ENCODE data around the gene GSDMA.
A peak's percentile ranks its signal among the peaks of the same experiment; 100 is the strongest.

GSDMA gene

DNA sequence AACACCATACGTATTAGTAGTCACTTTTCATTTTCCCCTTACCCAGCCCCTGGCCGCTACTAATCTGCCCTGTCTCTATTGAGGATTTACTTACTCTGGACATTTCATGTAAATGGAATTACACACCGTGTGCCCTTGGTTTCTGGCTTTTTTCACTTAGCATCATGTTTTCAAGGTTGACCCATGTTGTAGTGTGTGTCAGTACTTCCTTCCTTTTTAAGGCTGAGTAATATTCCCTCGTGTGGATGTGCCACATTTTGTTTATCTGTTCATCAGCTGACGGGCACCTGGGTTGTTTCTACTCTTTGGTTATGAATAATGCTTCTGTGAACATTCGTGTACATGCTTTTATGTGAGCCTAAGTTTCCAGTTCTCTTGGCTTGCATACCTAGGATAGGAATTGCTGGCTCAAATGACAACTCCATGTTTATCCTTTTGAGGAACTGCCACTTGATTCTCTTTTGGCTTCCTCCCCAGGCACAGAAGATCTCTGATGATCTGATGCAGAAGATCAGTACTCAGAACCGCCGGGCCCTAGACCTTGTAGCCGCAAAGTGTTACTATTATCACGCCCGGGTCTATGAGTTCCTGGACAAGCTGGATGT is 25.5 kb downstream of the GSDMA start:
- TF ChIP-seq, protein P1, sequence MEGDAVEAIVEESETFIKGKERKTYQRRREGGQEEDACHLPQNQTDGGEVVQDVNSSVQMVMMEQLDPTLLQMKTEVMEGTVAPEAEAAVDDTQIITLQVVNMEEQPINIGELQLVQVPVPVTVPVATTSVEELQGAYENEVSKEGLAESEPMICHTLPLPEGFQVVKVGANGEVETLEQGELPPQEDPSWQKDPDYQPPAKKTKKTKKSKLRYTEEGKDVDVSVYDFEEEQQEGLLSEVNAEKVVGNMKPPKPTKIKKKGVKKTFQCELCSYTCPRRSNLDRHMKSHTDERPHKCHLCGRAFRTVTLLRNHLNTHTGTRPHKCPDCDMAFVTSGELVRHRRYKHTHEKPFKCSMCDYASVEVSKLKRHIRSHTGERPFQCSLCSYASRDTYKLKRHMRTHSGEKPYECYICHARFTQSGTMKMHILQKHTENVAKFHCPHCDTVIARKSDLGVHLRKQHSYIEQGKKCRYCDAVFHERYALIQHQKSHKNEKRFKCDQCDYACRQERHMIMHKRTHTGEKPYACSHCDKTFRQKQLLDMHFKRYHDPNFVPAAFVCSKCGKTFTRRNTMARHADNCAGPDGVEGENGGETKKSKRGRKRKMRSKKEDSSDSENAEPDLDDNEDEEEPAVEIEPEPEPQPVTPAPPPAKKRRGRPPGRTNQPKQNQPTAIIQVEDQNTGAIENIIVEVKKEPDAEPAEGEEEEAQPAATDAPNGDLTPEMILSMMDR (IDR thresholded peaks at IDR 0.05; ENCODE audit: unreplicated experiment in 3 of 3) = no peak

DNA sequence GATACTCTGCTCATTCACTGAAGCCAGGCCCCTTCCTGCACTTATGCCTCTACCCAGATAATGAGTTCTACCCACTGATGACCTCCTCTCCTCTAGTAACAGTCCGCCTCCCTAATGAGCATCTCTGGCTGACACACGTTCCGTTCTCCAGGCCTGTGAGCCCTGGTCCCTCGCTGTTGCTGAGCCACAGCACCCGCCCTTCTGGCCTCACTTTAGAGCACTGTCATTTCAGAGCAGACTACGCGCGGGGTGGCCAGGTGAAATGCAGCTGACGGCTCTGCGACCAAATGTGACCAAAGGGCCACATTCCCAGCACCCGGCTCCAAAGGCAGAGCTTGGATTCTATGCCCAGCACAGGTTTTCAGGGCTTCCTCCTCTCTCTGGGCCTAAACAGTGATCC is 31.6 kb downstream of the GSDMA start:
- no peak overlapping the region for H3K4me3 Mint-ChIP-seq
- peaks cover 72% of the 10 kb centered on the region for H3K36me3 Mint-ChIP-seq (ENCODE audit: low read depth)
- H3K4me1 Mint-ChIP-seq = peaks cover 9% of the 10 kb centered on the region
- no peak overlapping the region for H3K27ac Mint-ChIP-seq
- TF ChIP-seq, protein P1 (IDR thresholded peaks at IDR 0.05; ENCODE audit: unreplicated experiment in 3 of 3) = no peak
- no peaks in the 10 kb centered on the region for H3K27me3 Mint-ChIP-seq (ENCODE audit: low read depth)
- no peaks in the 10 kb centered on the region for H3K9me3 Mint-ChIP-seq

More for the DNA sequence above, 25.5 kb downstream of the GSDMA start:
- H3K4me1 Mint-ChIP-seq = peaks cover 8% of the 10 kb centered on the region
- no peak overlapping the region for H3K4me3 Mint-ChIP-seq
- no peaks in the 10 kb centered on the region for H3K9me3 Mint-ChIP-seq
- H3K36me3 Mint-ChIP-seq (ENCODE audit: low read depth) = peaks cover 85% of the 10 kb centered on the region
- no peaks in the 10 kb centered on the region for H3K27me3 Mint-ChIP-seq (ENCODE audit: low read depth)
- H3K27ac Mint-ChIP-seq = no peak overlapping the region

- Mint-ChIP-seq H3K4me1 (peaks cover 9% of the 10 kb centered on the region), H3K27ac (no peak overlapping the region), H3K27me3 (ENCODE audit: low read depth) (no peaks in the 10 kb centered on the region), H3K4me3 (no peak overlapping the region), H3K9me3 (no peaks in the 10 kb centered on the region), H3K36me3 (ENCODE audit: low read depth) (peaks cover 63% of the 10 kb centered on the region)
- TF ChIP-seq, protein P1 (IDR thresholded peaks at IDR 0.05; ENCODE audit: unreplicated experiment in 3 of 3) = no peak
Measured at GRCh38 chr17:39995438-39995837, 32.6 kb downstream of the GSDMA start.

DNA sequence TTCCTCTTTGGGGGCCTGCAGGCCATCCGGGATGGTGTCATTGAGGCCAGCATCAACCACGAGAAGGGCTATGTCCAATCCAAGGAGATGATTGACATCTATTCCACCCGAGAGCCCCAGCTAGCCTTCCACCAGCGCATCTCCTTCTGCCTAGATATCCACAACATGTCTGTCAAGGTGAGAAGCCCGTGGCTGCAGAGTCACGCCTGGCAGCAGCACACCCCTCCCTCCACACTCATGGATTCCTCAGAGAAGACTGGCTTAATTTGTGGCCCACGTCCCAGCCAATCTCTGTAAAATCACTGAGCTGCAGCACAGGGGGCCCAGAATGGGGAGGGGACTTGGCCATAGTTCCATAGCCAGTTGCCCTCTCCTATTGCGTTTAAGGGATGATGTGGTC is 33.4 kb downstream of the GSDMA start:
- TF ChIP-seq, protein P1 (IDR thresholded peaks at IDR 0.05; ENCODE audit: unreplicated experiment in 3 of 3) = no peak
- Mint-ChIP-seq H3K36me3 (ENCODE audit: low read depth) (peaks cover 58% of the 10 kb centered on the region), H3K27me3 (ENCODE audit: low read depth) (no peaks in the 10 kb centered on the region), H3K27ac (peak overlapping the region in 1 of 3 experiments; percentile 22), H3K4me3 (no peak overlapping the region), H3K9me3 (no peaks in the 10 kb centered on the region), H3K4me1 (peaks cover 9% of the 10 kb centered on the region)

GRCh38 chr17:39996800-39997199 is 34.0 kb downstream of the GSDMA start:
- no peaks in the 10 kb centered on the region for H3K9me3 Mint-ChIP-seq

More at GRCh38 chr17:39996800-39997199, 34.0 kb downstream of the GSDMA start:
- H3K27me3 Mint-ChIP-seq (ENCODE audit: low read depth) = no peaks in the 10 kb centered on the region
- TF ChIP-seq, protein P1 (IDR thresholded peaks at IDR 0.05; ENCODE audit: unreplicated experiment in 3 of 3) = no peak
- no peak overlapping the region for H3K27ac Mint-ChIP-seq
- H3K4me1 Mint-ChIP-seq = peaks cover 9% of the 10 kb centered on the region
- H3K4me3 Mint-ChIP-seq = no peak overlapping the region
- peaks cover 52% of the 10 kb centered on the region for H3K36me3 Mint-ChIP-seq (ENCODE audit: low read depth)
